GM23338 (cell line): ENCODE data around the gene TAGLN2. TPM values are rescaled to one million over a fixed set of nuclear protein-coding genes. Genes with fewer than 3 reads are reported as not detected.

ENCODE experiments used
- ATAC-seq: fragments of 200-7000 bp; cut with Tn5 transposase; 3 replicates; pipeline ENCODE4 v1.9.1; 2020
- DNase-seq: peaks from one replicate; pipeline ENCODE4 v3.0.0-alpha.2; 2015; ENCODE audit warnings: low spot score
- H2AFZ ChIP-seq: fragments of 200-600 bp; sonication (generic); 2 replicates; pipeline ENCODE4 v1.8.0; 2016; ENCODE audit warnings: antibody characterized with exemption, mild to moderate bottlenecking, moderate library complexity
- H3F3A ChIP-seq: fragments of 200-600 bp; sonication (generic); replicated peaks from 2 replicates; pipeline ENCODE4 v1.8.0; 2017; ENCODE audit warnings: antibody characterized with exemption, mixed run types, low read depth
- H3K27ac ChIP-seq: fragments of 200-600 bp; sonication (generic); 2 replicates; pipeline ENCODE4 v1.6.1; 2016; ENCODE audit warnings: low read depth
- H3K27me3 ChIP-seq: fragments of 200-600 bp; sonication (generic); 2 replicates; pipeline ENCODE4 v1.8.0; 2016; ENCODE audit warnings: mild to moderate bottlenecking, mixed run types, moderate library complexity; ENCODE audit not compliant: insufficient read depth
- H3K36me3 ChIP-seq: fragments of 200-600 bp; sonication (generic); 2 replicates; pipeline ENCODE4 v1.8.0; 2016; ENCODE audit warnings: mild to moderate bottlenecking; ENCODE audit not compliant: insufficient read depth
- H3K4me1 ChIP-seq: fragments of 200-600 bp; sonication (generic); 2 replicates; pipeline ENCODE4 v1.8.0; 2016; ENCODE audit warnings: mild to moderate bottlenecking, moderate library complexity; ENCODE audit not compliant: insufficient read depth
- H3K4me2 ChIP-seq: fragments of 200-600 bp; sonication (generic); 2 replicates; pipeline ENCODE4 v1.7.1; 2017; ENCODE audit warnings: mixed run types
- H3K4me3 ChIP-seq: fragments of 200-600 bp; sonication (generic); 2 replicates; pipeline ENCODE4 v1.6.1; 2016; ENCODE audit warnings: mixed run types
- H3K79me2 ChIP-seq: fragments of 200-600 bp; sonication (generic); replicated peaks from 2 replicates; pipeline ENCODE4 v1.8.0; 2017; ENCODE audit warnings: mild to moderate bottlenecking; ENCODE audit not compliant: insufficient read depth
- H3K9me2 ChIP-seq: fragments of 200-600 bp; sonication (generic); 2 replicates; pipeline ENCODE4 v1.8.0; 2017; ENCODE audit not compliant: insufficient read depth
- H4K20me1 ChIP-seq: fragments of 200-600 bp; sonication (generic); replicated peaks from 2 replicates; pipeline ENCODE4 v1.8.0; 2017; ENCODE audit warnings: mild to moderate bottlenecking; ENCODE audit not compliant: insufficient read depth
- H3K27ac Mint-ChIP-seq: 2 replicates; pipeline ENCODE4 v1.8.0; 2020; ENCODE audit warnings: inconsistent platforms, mild to moderate bottlenecking, moderate library complexity, mixed read lengths
- H3K27me3 Mint-ChIP-seq: 3 replicates; pipeline ENCODE4 v1.8.0; 2022; ENCODE audit warnings: low read depth, mild to moderate bottlenecking, moderate library complexity, mixed read lengths, inconsistent platforms; ENCODE audit not compliant: insufficient read depth, poor library complexity
- H3K36me3 Mint-ChIP-seq: 3 replicates; pipeline ENCODE4 v1.8.0; 2021; ENCODE audit warnings: low read depth, mild to moderate bottlenecking, inconsistent platforms, moderate library complexity, mixed read lengths
- H3K4me1 Mint-ChIP-seq: 3 replicates; pipeline ENCODE4 v1.8.0; 2020; ENCODE audit warnings: mild to moderate bottlenecking, inconsistent platforms, mixed read lengths
- H3K4me3 Mint-ChIP-seq: 3 replicates; pipeline ENCODE4 v1.8.0; 2021; ENCODE audit warnings: moderate library complexity, mild to moderate bottlenecking, inconsistent platforms, mixed read lengths
- H3K9me3 Mint-ChIP-seq: 3 replicates; pipeline ENCODE4 v1.8.0; 2020; ENCODE audit warnings: moderate library complexity, mild to moderate bottlenecking, inconsistent platforms, mixed read lengths
- CREB1 ChIP-seq: fragments of 250-450 bp; sonication (Bioruptor Pico); IDR thresholded peaks from 2 replicates; pipeline ENCODE4 v1.5.0; 2020; ENCODE audit warnings: low read depth, mild to moderate bottlenecking, moderate library complexity
- ETS1 ChIP-seq: IDR thresholded peaks from 2 replicates; pipeline ENCODE4 v1.6.1; 2016; ENCODE audit warnings: antibody characterized with exemption
- EZH2 ChIP-seq: fragments of 200-600 bp; sonication (generic); IDR thresholded peaks from one replicate; pipeline ENCODE4 v1.8.0; 2017; ENCODE audit warnings: antibody characterized with exemption, mild to moderate bottlenecking, low read depth; ENCODE audit not compliant: unreplicated experiment
- EZH2phosphoT487 ChIP-seq: fragments of 200-600 bp; sonication (generic); IDR thresholded peaks from one replicate; pipeline ENCODE4 v1.8.1; 2018; ENCODE audit warnings: antibody characterized with exemption; ENCODE audit not compliant: unreplicated experiment
- JUNB ChIP-seq: IDR thresholded peaks from one replicate; pipeline ENCODE4 v1.6.1; 2016; ENCODE audit warnings: antibody characterized with exemption; ENCODE audit not compliant: unreplicated experiment
- NANOG ChIP-seq: IDR thresholded peaks from 2 replicates; pipeline ENCODE4 v1.6.1; 2016; ENCODE audit warnings: antibody characterized with exemption, borderline replicate concordance
- POLR2AphosphoS5 ChIP-seq: IDR thresholded peaks from 2 replicates; pipeline ENCODE4 v1.6.1; 2016; ENCODE audit warnings: antibody characterized with exemption, low read depth
- REST ChIP-seq: IDR thresholded peaks from one replicate; pipeline ENCODE4 v1.6.1; 2018; ENCODE audit warnings: antibody characterized with exemption; ENCODE audit not compliant: unreplicated experiment
- STAT1 ChIP-seq: IDR thresholded peaks from one replicate; pipeline ENCODE4 v1.6.1; 2016; ENCODE audit warnings: antibody characterized with exemption; ENCODE audit not compliant: unreplicated experiment
- ZNF114 ChIP-seq: fragments of 250-450 bp; sonication (Bioruptor Pico); IDR thresholded peaks from 2 replicates; pipeline ENCODE4 v1.5.0; 2020; ENCODE audit warnings: mild to moderate bottlenecking, moderate library complexity
- ZNF331 ChIP-seq: fragments of 250-450 bp; sonication (Bioruptor Pico); IDR thresholded peaks from 2 replicates; pipeline ENCODE4 v1.5.0; 2020; ENCODE audit warnings: low read depth, mild to moderate bottlenecking, moderate library complexity
- polyA plus RNA-seq: library from polyadenylated mRNA; unstranded; fragments of >200 nt; fragmentation: Nextera tagmentation; extraction: Ambion mirVana; gene quantifications from 2 replicates; pipeline ENCODE4 v1.2.1, GENCODE V29; 2016
- total RNA-seq: library from RNA; depleted of rRNA; stranded (reverse); fragments of >200 nt; shearing (Covaris generic); gene quantifications from 2 replicates; pipeline ENCODE4 v1.2.3, GENCODE V29; 2014

The TAGLN2 gene
- total and polyA plus RNA-seq, 2 experiments from 2014 or later: 58.2 to 60.1 TPM

- TF ChIP-seq ETS1 (no peak), STAT1 (no peak), ZNF114 (CRISPR knock-in tag) (no peak), POLR2AphosphoS5 (no peak), EZH2phosphoT487 (no peak)
These were observed 6.0 kb downstream of the TAGLN2 start (continued) for GRCh38 chr1:159919236-159919865.

GRCh38 chr1:159918352-159919200, 6.7 kb downstream of the TAGLN2 start:
- H3K27me3 Mint-ChIP-seq: peaks cover 17% of the 10 kb centered on the region
- no peak overlapping the region for H3K4me2 ChIP-seq
- H3K4me1 ChIP-seq: peaks cover 27% of the 10 kb centered on the region
- H4K20me1 ChIP-seq: no peaks in the 10 kb centered on the region
- DNase-seq: no peak
- H3K27ac ChIP-seq: no peak overlapping the region
- H2AFZ ChIP-seq: no peak overlapping the region
- H3K79me2 ChIP-seq: no peaks in the 10 kb centered on the region; the same call in 1 of the 2 replicates
- ATAC-seq: no peak
- no peaks in the 10 kb centered on the region for H3K9me3 Mint-ChIP-seq
- H3K4me3 Mint-ChIP-seq: no peak overlapping the region
- no peak overlapping the region for H3K4me3 ChIP-seq
- TF ChIP-seq EZH2phosphoT487 (no peak), REST (no peak), STAT1 (no peak), CREB1 (CRISPR knock-in tag) (no peak), NANOG (no peak), POLR2AphosphoS5 (no peak), JUNB (no peak), EZH2 (no peak), ZNF114 (CRISPR knock-in tag) (no peak), ETS1 (no peak), ZNF331 (CRISPR knock-in tag) (no peak)
- H3K27me3 ChIP-seq: 0 out of 2 replicates have a peak, but pooled peaks cover 2% of the 10 kb centered on the region
- H3K4me1 Mint-ChIP-seq: peaks cover 49% of the 10 kb centered on the region
- no peaks in the 10 kb centered on the region for H3K36me3 ChIP-seq
- no peaks in the 10 kb centered on the region for H3K9me2 ChIP-seq
- H3K27ac Mint-ChIP-seq: no peak overlapping the region
- no peaks in the 10 kb centered on the region for H3F3A ChIP-seq
- peaks cover 11% of the 10 kb centered on the region for H3K36me3 Mint-ChIP-seq
